NCI-H1417 treated with DMSO at 0.1 percent for 48 hours (cell line): ENCODE measurements around the gene AQP12A.

Source experiments
- DNase-seq: peaks from one replicate; lab custom pipeline; 2025; lab: John Stamatoyannopoulos, UW

The AQP12A gene

DNA sequence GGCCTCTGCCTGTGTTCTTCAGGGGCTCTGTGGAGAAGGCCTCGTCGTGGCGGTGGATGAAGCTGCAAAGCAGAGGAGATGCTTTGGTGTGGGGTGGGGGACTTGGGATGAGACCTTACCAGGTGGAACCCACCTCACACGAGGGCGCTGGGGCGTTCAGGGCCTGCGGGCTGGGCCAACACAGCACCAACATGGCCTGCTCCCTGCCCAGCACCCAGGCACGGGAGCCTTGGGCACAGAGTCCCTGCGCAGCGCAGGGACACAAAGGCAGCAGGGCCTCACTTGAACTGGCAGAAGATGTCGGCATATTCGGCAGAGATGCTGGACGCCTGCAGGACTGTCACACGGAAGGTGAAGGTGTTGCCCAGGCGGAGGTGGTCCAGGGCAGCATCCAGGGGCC is 53.8 kb downstream of the AQP12A start:
- no peak for DNase-seq

DNA sequence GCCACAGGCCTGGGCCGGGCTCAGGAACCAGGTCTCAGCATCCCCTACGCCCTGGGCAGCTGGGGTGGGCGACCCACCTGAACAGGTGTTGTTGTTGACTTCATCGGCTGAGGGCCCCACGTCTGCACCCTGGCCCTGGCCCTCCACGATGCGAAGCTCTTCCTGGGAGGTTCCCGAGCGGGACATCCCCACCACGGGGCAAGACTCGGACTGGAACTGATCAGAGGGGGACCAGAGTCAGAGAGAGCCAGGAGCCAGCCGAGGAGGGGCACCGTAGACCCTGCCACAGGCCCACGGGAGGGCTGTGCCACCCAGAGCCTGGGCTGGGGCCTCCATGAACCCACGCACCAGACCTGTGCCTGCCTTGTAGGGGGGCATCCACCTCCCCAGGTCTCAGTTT is 54.3 kb downstream of the AQP12A start:
- no peak for DNase-seq

DNA sequence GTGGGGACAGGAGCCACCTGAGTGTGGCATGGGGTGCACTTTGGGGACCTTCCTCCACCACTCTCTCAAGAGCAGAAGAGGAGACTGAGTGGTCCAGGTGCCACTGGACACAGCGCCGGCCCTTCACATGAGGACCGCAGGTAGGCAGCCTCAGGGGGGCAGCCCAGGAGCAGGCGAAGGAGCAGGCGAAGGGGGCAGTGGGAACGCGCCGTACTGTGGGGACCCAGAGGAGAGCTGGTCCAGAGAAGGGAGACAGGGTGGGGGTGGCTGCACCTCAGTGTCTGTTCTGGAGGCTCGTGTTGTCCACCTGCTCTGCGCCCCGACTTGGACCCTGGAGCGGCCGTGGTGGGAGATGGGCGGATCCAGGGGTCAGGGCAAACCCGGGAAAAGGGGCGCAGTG is 55.0 kb downstream of the AQP12A start:
- no peak for DNase-seq

- DNase-seq: no peak
These were observed 55.6 kb downstream of the AQP12A start for GRCh38 chr2:240747256-240747655.
